Mesodermal cell (in vitro differentiated cells): ENCODE data around the gene CPA3.

Experiments
- H3K27ac ChIP-seq: 2 replicates; pipeline ENCODE4 v1.7.0; 2013; ENCODE audit warnings: mild to moderate bottlenecking, low read depth, low read length, moderate library complexity; ENCODE audit not compliant: severe bottlenecking
- H3K36me3 ChIP-seq: 2 replicates; pipeline ENCODE4 v1.7.1; 2013; ENCODE audit warnings: mild to moderate bottlenecking, low read length, moderate library complexity; ENCODE audit not compliant: control insufficient read depth, insufficient read depth
- H3K4me1 ChIP-seq: one replicate; pipeline ENCODE4 v1.7.1; 2013; ENCODE audit warnings: mild to moderate bottlenecking, low read length; ENCODE audit not compliant: insufficient read depth, control insufficient read depth, poor library complexity, severe bottlenecking
- H3K4me3 ChIP-seq: 2 replicates; pipeline ENCODE4 v1.7.0; 2013; ENCODE audit warnings: low read length, control low read depth, mild to moderate bottlenecking; ENCODE audit not compliant: insufficient read depth, poor library complexity, severe bottlenecking; ENCODE audit errors: extremely low read depth
- H3K9me3 ChIP-seq: 2 replicates; pipeline ENCODE4 v1.7.1; 2013; ENCODE audit warnings: mild to moderate bottlenecking, low read length, moderate library complexity; ENCODE audit not compliant: control insufficient read depth
- WGBS, 2 experiments: methylation state at CpG; one replicate each; pipeline ENCODE4 v1.1.5; 2013; ENCODE audit warnings: missing lambda C conversion rate in 2 of 2; ENCODE audit not compliant: insufficient coverage in 2 of 2; 5-methylcytosine and 5-hydroxymethylcytosine counted together

Gene CPA3

GRCh38 chr3:148861277-148861869 is 3.7 kb upstream of the CPA3 start:
- Histone ChIP-seq H3K9me3 (no peaks in the 10 kb centered on the region), H3K4me3 (no peak overlapping the region), H3K4me1 (no peaks in the 10 kb centered on the region), H3K36me3 (no peaks in the 10 kb centered on the region), H3K27ac (no peak overlapping the region)
- WGBS, 2 experiments = no CpG with 5 or more reads among the region's 1 CpG

- H3K4me1 ChIP-seq = no peaks in the 10 kb centered on the region
- H3K36me3 ChIP-seq = no peaks in the 10 kb centered on the region
- no peak overlapping the region for H3K27ac ChIP-seq
- WGBS, 2 experiments = 75 to 95% methylated on average over 4 of the region's 4 CpGs
- H3K4me3 ChIP-seq = no peak overlapping the region
- H3K9me3 ChIP-seq = no peaks in the 10 kb centered on the region
These were observed 1.8 kb upstream of the CPA3 start for GRCh38 chr3:148863297-148863696.

GRCh38 chr3:148863814-148864213 is 1.3 kb upstream of the CPA3 start:
- WGBS, 2 experiments = no CpG with 5 or more reads among the region's 5 CpGs
- H3K27ac ChIP-seq = no peak overlapping the region
- no peaks in the 10 kb centered on the region for H3K9me3 ChIP-seq
- H3K4me3 ChIP-seq = no peak overlapping the region
- no peaks in the 10 kb centered on the region for H3K36me3 ChIP-seq
- H3K4me1 ChIP-seq = no peaks in the 10 kb centered on the region

- no peak overlapping the region for H3K4me3 ChIP-seq
- no peaks in the 10 kb centered on the region for H3K9me3 ChIP-seq
- no peaks in the 10 kb centered on the region for H3K36me3 ChIP-seq
- no peak overlapping the region for H3K27ac ChIP-seq
- 72 to 85% methylated on average over 3 of the region's 4 CpGs for WGBS, 2 experiments
- H3K4me1 ChIP-seq = no peaks in the 10 kb centered on the region
These were observed 1.2 kb downstream of the CPA3 start for GRCh38 chr3:148866261-148866660.

GRCh38 chr3:148873270-148873927 is 8.3 kb downstream of the CPA3 start:
- WGBS, 2 experiments = 87 to 88% methylated on average over 3 to 9 of the region's 9 CpGs
- Histone ChIP-seq H3K9me3 (no peaks in the 10 kb centered on the region), H3K27ac (no peak overlapping the region), H3K4me1 (no peaks in the 10 kb centered on the region), H3K4me3 (no peak overlapping the region), H3K36me3 (no peaks in the 10 kb centered on the region)

GRCh38 chr3:148873977-148874376 is 8.9 kb downstream of the CPA3 start:
- Histone ChIP-seq H3K9me3 (no peaks in the 10 kb centered on the region), H3K27ac (no peak overlapping the region), H3K36me3 (no peaks in the 10 kb centered on the region), H3K4me1 (no peaks in the 10 kb centered on the region), H3K4me3 (no peak overlapping the region)
- 100% methylated on average over 1 of the region's 1 CpG; no CpG with 5 or more reads in 1 of the 2 experiments for WGBS, 2 experiments

- no peak overlapping the region for H3K27ac ChIP-seq
- H3K9me3 ChIP-seq = no peaks in the 10 kb centered on the region
- no peaks in the 10 kb centered on the region for H3K36me3 ChIP-seq
- H3K4me3 ChIP-seq = no peak overlapping the region
- H3K4me1 ChIP-seq = no peaks in the 10 kb centered on the region
These were observed 13.0 kb downstream of the CPA3 start for GRCh38 chr3:148878095-148878494.

GRCh38 chr3:148879256-148879655 is 14.2 kb downstream of the CPA3 start:
- H3K27ac ChIP-seq = no peak overlapping the region
- H3K36me3 ChIP-seq = no peaks in the 10 kb centered on the region
- no peaks in the 10 kb centered on the region for H3K4me1 ChIP-seq
- H3K4me3 ChIP-seq = no peak overlapping the region
- H3K9me3 ChIP-seq = no peaks in the 10 kb centered on the region

- H3K36me3 ChIP-seq = no peaks in the 10 kb centered on the region
- H3K4me3 ChIP-seq = no peak overlapping the region
- no peak overlapping the region for H3K27ac ChIP-seq
- no peaks in the 10 kb centered on the region for H3K4me1 ChIP-seq
- H3K9me3 ChIP-seq = no peaks in the 10 kb centered on the region
These were observed 15.6 kb downstream of the CPA3 start for GRCh38 chr3:148880681-148881080.

- Histone ChIP-seq H3K9me3 (no peaks in the 10 kb centered on the region), H3K4me3 (no peak overlapping the region), H3K27ac (no peak overlapping the region), H3K36me3 (no peaks in the 10 kb centered on the region), H3K4me1 (no peaks in the 10 kb centered on the region)
- WGBS, 2 experiments = no CpG with 5 or more reads among the region's 2 CpGs
These were observed 16.2 kb downstream of the CPA3 start for GRCh38 chr3:148881286-148881685.

GRCh38 chr3:148882288-148882687 is 17.2 kb downstream of the CPA3 start:
- WGBS, 2 experiments = 89 to 100% methylated on average over 3 of the region's 4 CpGs
- no peaks in the 10 kb centered on the region for H3K4me1 ChIP-seq
- H3K4me3 ChIP-seq = no peak overlapping the region

More at GRCh38 chr3:148882288-148882687, 17.2 kb downstream of the CPA3 start:
- Histone ChIP-seq H3K27ac (no peak overlapping the region), H3K36me3 (no peaks in the 10 kb centered on the region), H3K9me3 (no peaks in the 10 kb centered on the region)
